Adipose tissue (tissue), 3 donors: ENCODE results near the gene TCF23. TPM values are rescaled to one million over a fixed set of nuclear protein-coding genes. Genes with fewer than 3 reads are reported as not detected.
"Not testable (repeated sequence)": the region's sequence is repeated elsewhere in the genome, so short reads cannot be mapped to it uniquely, and the experiment has no call there.

Source experiments
- H3K27ac ChIP-seq: one replicate; pipeline ENCODE4 v1.5.1; 2013; ENCODE audit warnings: low read depth, low read length
- WGBS, 3 donors: extraction: QIAGEN DNeasy Blood & Tissue Kit; methylation state at CpG; one replicate each; pipeline ENCODE4 v1.1.7; 2013; 5-methylcytosine and 5-hydroxymethylcytosine counted together
- polyA plus RNA-seq, 3 donors: library from polyadenylated mRNA; stranded (reverse); fragments of 200-250 nt; gene quantifications; one replicate each; pipeline ENCODE4 v1.2.3, GENCODE V29; 2013
- donor health status: healthy with polysubstance abuse.
- donor health status: Bipolar disorder and iron deficiency.
- donor health status: healthy.

Gene TCF23
- under 1 TPM; 0.01 to 0.22 (median 0.18) TPM for polyA plus RNA-seq

- 45 to 65% (median 60%) methylated on average over 12 of the region's 12 CpGs for WGBS, 3 donors
Measured at GRCh38 chr2:27148801-27149439, at the start of gene TCF23. TCF23 (plus strand) TSS chr2:27149004; CDS start chr2:27149134, 130 bp downstream.

GRCh38 chr2:27099334-27099955, 49.4 kb upstream of the TCF23 start:
- no peak overlapping the region for H3K27ac ChIP-seq
- WGBS, 3 donors, result 90 to 95% (median 95%) methylated on average over 19 of the region's 19 CpGs

More at GRCh38 chr2:27148801-27149439, at the start of gene TCF23:
- no peak within 1 kb of the TSS for H3K27ac ChIP-seq

- WGBS, 3 donors, result 81 to 85% (median 84%) methylated on average over 10 of the region's 10 CpGs
Measured at GRCh38 chr2:27100036-27100435, 48.8 kb upstream of the TCF23 start.

GRCh38 chr2:27102329-27102728, 46.5 kb upstream of the TCF23 start:
- 68 to 77% (median 69%) methylated on average over 5 of the region's 5 CpGs for WGBS, 3 donors

More at GRCh38 chr2:27100036-27100435, 48.8 kb upstream of the TCF23 start:
- no peak overlapping the region for H3K27ac ChIP-seq

GRCh38 chr2:27105981-27106380, 42.8 kb upstream of the TCF23 start:
- 60 to 72% (median 71%) methylated on average over 3 of the region's 3 CpGs for WGBS, 3 donors
- H3K27ac ChIP-seq, result no peak overlapping the region

More at GRCh38 chr2:27102329-27102728, 46.5 kb upstream of the TCF23 start:
- no peak overlapping the region for H3K27ac ChIP-seq

GRCh38 chr2:27108221-27108620, 40.6 kb upstream of the TCF23 start:
- WGBS, 3 donors, result 74 to 89% (median 88%) methylated on average over 2 of the region's 2 CpGs
- H3K27ac ChIP-seq, result no peak overlapping the region

- WGBS, 3 donors, result 91 to 96% (median 93%) methylated on average over 3 of the region's 3 CpGs
- H3K27ac ChIP-seq, result no peak overlapping the region
Measured at GRCh38 chr2:27109083-27109482, 39.7 kb upstream of the TCF23 start.

GRCh38 chr2:27110603-27111352, 38.0 kb upstream of the TCF23 start:
- WGBS, 3 donors, result 79 to 84% (median 82%) methylated on average over 24 of the region's 24 CpGs
- H3K27ac ChIP-seq, result not testable (repeated sequence)

GRCh38 chr2:27111392-27112078, 37.3 kb upstream of the TCF23 start:
- WGBS, 3 donors, result 91 to 94% (median 94%) methylated on average over 39 to 49 of the region's 49 CpGs
- H3K27ac ChIP-seq, result not testable (repeated sequence)

- no peak overlapping the region for H3K27ac ChIP-seq
- WGBS, 3 donors, result 67 to 76% (median 74%) methylated on average over 2 of the region's 2 CpGs
Measured at GRCh38 chr2:27115519-27115918, 33.3 kb upstream of the TCF23 start.

GRCh38 chr2:27117995-27118524, 30.7 kb upstream of the TCF23 start:
- H3K27ac ChIP-seq, result no peak overlapping the region
- WGBS, 3 donors, result 23 to 29% (median 26%) methylated on average over 12 to 14 of the region's 14 CpGs

GRCh38 chr2:27118525-27119329, 30.1 kb upstream of the TCF23 start, which contains the start of gene CGREF1:
CGREF1 (minus strand) TSS chr2:27119128; CDS start chr2:27104366, 14,762 bp downstream.
- no peak within 1 kb of the TSS for H3K27ac ChIP-seq
- WGBS, 3 donors, result 4 to 5% (median 5%) methylated on average over 54 to 84 of the region's 84 CpGs

GRCh38 chr2:27119330-27119670, 29.5 kb upstream of the TCF23 start:
- H3K27ac ChIP-seq, result not testable (repeated sequence)
- 78 to 85% (median 82%) methylated on average over 8 of the region's 8 CpGs for WGBS, 3 donors

- 68 to 83% (median 79%) methylated on average over 2 of the region's 2 CpGs for whole genome bisulfite sequencing, 3 donors
- H3K27ac ChIP-seq, result no peak overlapping the region
Measured at GRCh38 chr2:27121906-27122305, 26.9 kb upstream of the TCF23 start.

GRCh38 chr2:27122791-27123190, 26.0 kb upstream of the TCF23 start:
- no peak overlapping the region for H3K27ac ChIP-seq
- 91% methylated on average over 7 of the region's 7 CpGs for WGBS, 3 donors

- WGBS, 3 donors, result 6 to 9% (median 7%) methylated on average over 34 to 47 of the region's 47 CpGs
- H3K27ac ChIP-seq, result no peak within 1 kb of the TSS
Measured at GRCh38 chr2:27123302-27124150, 25.3 kb upstream of the TCF23 start, which contains the start of gene ABHD1. ABHD1 (plus strand) TSS chr2:27123815; CDS start chr2:27123949, 134 bp downstream.

GRCh38 chr2:27125104-27125503, 23.7 kb upstream of the TCF23 start:
- H3K27ac ChIP-seq, result no peak overlapping the region
- WGBS, 3 donors, result 84 to 93% (median 88%) methylated on average over 3 of the region's 3 CpGs
